ENCODE measurements around the gene PUS7. TPM values are rescaled to one million over a fixed set of nuclear protein-coding genes. Genes with fewer than 3 reads are reported as not detected.

The PUS7 gene
- total and polyA plus RNA-seq, 2 of the 4 experiments (the other 2 are of a cell fraction), result 11.7 to 17.0 TPM

- Histone ChIP-seq H3K27ac (ENCODE audit: insufficient read depth, low read length) (no peak overlapping the region), H2BK120ac (ENCODE audit: low read depth, low read length) (no peak overlapping the region), H4K20me1 (ENCODE audit: insufficient read depth, low read length) (no peaks in the 10 kb centered on the region), H3K23ac (ENCODE audit: low read depth, low read length) (no peak overlapping the region), H3K9ac (ENCODE audit: low read depth, low read length) (no peak overlapping the region), H3K36me3 (ENCODE audit: control insufficient read depth, insufficient read depth, low read length) (peaks cover 35% of the 10 kb centered on the region), H2AK9ac (replicated peaks; ENCODE audit: low read depth, low read length, poor library complexity) (no peak overlapping the region), H3K9me3 (ENCODE audit: control insufficient read depth, insufficient read depth, low read length) (no peaks in the 10 kb centered on the region), H2AFZ (replicated peaks; ENCODE audit: low read length, poor library complexity) (no peak overlapping the region), H4K5ac (ENCODE audit: low read depth, low read length) (no peak overlapping the region), H4K91ac (ENCODE audit: insufficient read depth, low read depth, low read length) (no peak overlapping the region), H2AK5ac (ENCODE audit: low read depth, low read length) (no peak overlapping the region), H2BK5ac (ENCODE audit: low read depth, low read length, poor library complexity, severe bottlenecking) (no peak overlapping the region), H3K9me1 (ENCODE audit: insufficient read depth, low read length) (no peaks in the 10 kb centered on the region), H4K8ac (ENCODE audit: low read depth in 2 of 2, low read length in 2 of 2) (no peak overlapping the region), H3K4me1 (ENCODE audit: control insufficient read depth, insufficient read depth, low read length) (no peaks in the 10 kb centered on the region), H3K56ac (ENCODE audit: extremely low read depth, insufficient read depth, low read length) (no peak overlapping the region), H3K4me3 (ENCODE audit: insufficient read depth, low read depth, low read length) (no peak overlapping the region), H3K14ac (replicated peaks; ENCODE audit: low read depth, low read length) (no peak overlapping the region), H2BK15ac (ENCODE audit: low read depth, low read length) (no peak overlapping the region), H3K4ac (ENCODE audit: low read depth, low read length) (no peak overlapping the region), H2BK20ac (ENCODE audit: low read depth, low read length) (no peak overlapping the region), H3K79me1 (ENCODE audit: low read depth in 1 of 2, low read length in 2 of 2) (peaks cover 3 to 6% of the 10 kb centered on the region in 2 experiments; a peak in 2 of 4 replicates), H3K27me3 (ENCODE audit: control insufficient read depth, insufficient read depth, low read length) (no peaks in the 10 kb centered on the region), H3K18ac (ENCODE audit: low read depth, low read length) (no peak overlapping the region), H3K4me2 (ENCODE audit: low read depth, low read length) (no peak overlapping the region)
- BruUV-seq (replicated peaks), result no TSS peak
- TF ChIP-seq FOS (IDR thresholded peaks at IDR 0.05; ENCODE audit: low read depth, low read length) (no peak), SMC3 (IDR thresholded peaks at IDR 0.05; ENCODE audit: low read depth, low read length) (no peak), CTCF (conservative IDR thresholded peaks at IDR 0.05; ENCODE audit: low read depth, low read length) (no peak), CEBPB (IDR thresholded peaks at IDR 0.05; ENCODE audit: low read depth, low read length) (no peak), MAFK (IDR thresholded peaks at IDR 0.05; ENCODE audit: low read depth, low read length) (no peak), USF2 (IDR thresholded peaks at IDR 0.05; ENCODE audit: low read depth, low read length) (no peak), CHD1 (IDR thresholded peaks at IDR 0.05; ENCODE audit: low read depth, low read length) (no peak), RAD21 (IDR thresholded peaks at IDR 0.05; ENCODE audit: low read length) (no peak), MXI1 (IDR thresholded peaks at IDR 0.05; ENCODE audit: borderline replicate concordance, low read depth, low read length) (no peak), MAZ (IDR thresholded peaks at IDR 0.05; ENCODE audit: borderline replicate concordance, low read depth, low read length) (no peak), RFX5 (IDR thresholded peaks at IDR 0.05; ENCODE audit: low read depth, low read length) (no peak), BHLHE40 (IDR thresholded peaks at IDR 0.05; ENCODE audit: low read depth, low read length) (no peak), NFE2L2 (IDR thresholded peaks at IDR 0.05; ENCODE audit: low read depth, low read length) (no peak), ELK1 (IDR thresholded peaks at IDR 0.05; ENCODE audit: borderline replicate concordance, low read depth, low read length) (no peak), RCOR1 (IDR thresholded peaks at IDR 0.05; ENCODE audit: insufficient replicate concordance, low read length) (no peak), POLR2A (IDR thresholded peaks at IDR 0.05; ENCODE audit: low read depth, low read length) (no peak)
- DNase-seq (no peak), ATAC-seq (ENCODE audit: low read depth) (no peak)
- in situ Hi-C loops (cut with MboI; ENCODE audit: low sequenced_read_pairs) (no loop called here), intact Hi-C loops (cut with micrococcal nuclease) (no loop called here), dilution Hi-C loops (cut with HindIII; ENCODE audit: low sequenced_read_pairs, unreplicated experiment) (no loop called here)
- ChIA-PET POLR2A (ENCODE audit: unreplicated experiment) (no interaction called here), CTCF (no interaction called here)
- 100% methylated on average over 1 of the region's 1 CpG; no CpG with 5 or more reads in 1 of the 2 experiments for WGBS, 2 experiments (ENCODE audit: extremely low coverage in 2 of 2, insufficient read length in 1 of 2)
Measured at GRCh38 chr7:105559926-105560325, 37.9 kb upstream of the PUS7 start.
